HEK293T (cell line): ENCODE results near the gene ADNP2.

Source experiments
- CTCF ChIA-PET: fragments of 350-600 bp; formaldehyde crosslinking; extraction: SDS; loops from one replicate; lab custom pipeline; 2021; ENCODE audit warnings: antibody characterized with exemption, inconsistent platforms; lab: Yijun Ruan, JAX
- POLR2A ChIA-PET: fragments of 350-600 bp; formaldehyde crosslinking; extraction: SDS; loops from one replicate; lab custom pipeline; 2020; ENCODE audit warnings: antibody characterized with exemption, inconsistent platforms; lab: Yijun Ruan, JAX
- DNase-seq: peaks from one replicate; pipeline ENCODE4 v3.0.0; 2012; ENCODE audit warnings: mixed read lengths; ENCODE audit errors: extremely low spot score
- ARNT ChIP-seq: fragments of 450-650 bp; IDR thresholded peaks from 2 replicates; pipeline ENCODE4 v1.6.1; 2017; ENCODE audit warnings: mild to moderate bottlenecking
- BHLHE40 ChIP-seq: fragments of 450-650 bp; IDR thresholded peaks from 2 replicates; pipeline ENCODE4 v1.6.1; 2016; ENCODE audit warnings: mild to moderate bottlenecking, moderate library complexity, borderline replicate concordance
- CTBP1 ChIP-seq: fragments of 450-650 bp; IDR thresholded peaks from 2 replicates; pipeline ENCODE4 v1.6.1; 2016; ENCODE audit warnings: borderline replicate concordance
- ELF4 ChIP-seq: fragments of 450-650 bp; IDR thresholded peaks from 2 replicates; pipeline ENCODE4 v1.6.1; 2017; ENCODE audit warnings: antibody characterized with exemption
- FOXA1 ChIP-seq: fragments of 450-650 bp; IDR thresholded peaks from 2 replicates; pipeline ENCODE4 v1.6.1; 2016; ENCODE audit warnings: mild to moderate bottlenecking
- FOXK2 ChIP-seq: fragments of 450-650 bp; IDR thresholded peaks from 2 replicates; pipeline ENCODE4 v1.6.1; 2016; ENCODE audit warnings: mild to moderate bottlenecking
- HDGF ChIP-seq: fragments of 450-650 bp; IDR thresholded peaks from 2 replicates; pipeline ENCODE4 v1.6.1; 2017; ENCODE audit warnings: antibody characterized with exemption, borderline replicate concordance
- L3MBTL2 ChIP-seq: fragments of 450-650 bp; conservative IDR thresholded peaks from 2 replicates; pipeline ENCODE4 v1.6.1; 2016; ENCODE audit warnings: mild to moderate bottlenecking
- LEF1 ChIP-seq: fragments of 450-650 bp; IDR thresholded peaks from 2 replicates; pipeline ENCODE4 v1.6.1; 2017; ENCODE audit warnings: mild to moderate bottlenecking, borderline replicate concordance
- NFRKB ChIP-seq: fragments of 450-650 bp; IDR thresholded peaks from 2 replicates; pipeline ENCODE4 v1.6.1; 2016; ENCODE audit warnings: mild to moderate bottlenecking, moderate library complexity
- SP1 ChIP-seq: fragments of 450-650 bp; IDR thresholded peaks from 2 replicates; pipeline ENCODE4 v1.6.1; 2017
- SUZ12 ChIP-seq: fragments of 450-650 bp; IDR thresholded peaks from 2 replicates; pipeline ENCODE4 v1.6.1; 2016; ENCODE audit warnings: mild to moderate bottlenecking
- TARDBP ChIP-seq: fragments of 450-650 bp; IDR thresholded peaks from 2 replicates; pipeline ENCODE4 v1.6.1; 2016
- ZNF384 ChIP-seq: fragments of 450-650 bp; IDR thresholded peaks from 2 replicates; pipeline ENCODE4 v1.6.1; 2016
- TF ChIP-seq, protein P1 (sequence below): fragments of 450-650 bp; IDR thresholded peaks from 2 replicates; pipeline ENCODE4 v1.6.1; 2016

Gene ADNP2

DNA sequence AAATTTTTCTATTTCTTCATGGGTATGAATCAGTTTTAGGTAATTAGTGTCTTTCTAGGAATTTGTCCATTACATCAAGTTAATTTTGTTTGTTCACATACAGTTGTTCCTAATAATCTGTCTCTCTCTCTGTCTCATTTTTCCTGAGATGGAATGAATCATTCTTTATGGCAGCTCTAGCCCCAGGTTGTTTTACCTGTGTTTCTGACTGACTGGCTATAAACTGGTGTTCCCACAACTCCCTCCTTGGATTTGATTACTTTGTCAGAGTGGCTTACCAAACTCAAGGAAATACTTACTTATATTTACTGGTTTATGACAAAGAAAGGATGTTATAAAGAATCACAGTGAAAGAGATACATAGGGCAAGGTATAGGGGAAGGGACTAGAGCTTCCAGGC lies 15.1 kb downstream of the ADNP2 start:
- TF ChIP-seq ELF4: no peak
- TF ChIP-seq ARNT: no peak
- TF ChIP-seq L3MBTL2: no peak
- TF ChIP-seq, protein P1, sequence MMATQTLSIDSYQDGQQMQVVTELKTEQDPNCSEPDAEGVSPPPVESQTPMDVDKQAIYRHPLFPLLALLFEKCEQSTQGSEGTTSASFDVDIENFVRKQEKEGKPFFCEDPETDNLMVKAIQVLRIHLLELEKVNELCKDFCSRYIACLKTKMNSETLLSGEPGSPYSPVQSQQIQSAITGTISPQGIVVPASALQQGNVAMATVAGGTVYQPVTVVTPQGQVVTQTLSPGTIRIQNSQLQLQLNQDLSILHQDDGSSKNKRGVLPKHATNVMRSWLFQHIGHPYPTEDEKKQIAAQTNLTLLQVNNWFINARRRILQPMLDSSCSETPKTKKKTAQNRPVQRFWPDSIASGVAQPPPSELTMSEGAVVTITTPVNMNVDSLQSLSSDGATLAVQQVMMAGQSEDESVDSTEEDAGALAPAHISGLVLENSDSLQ: no peak
- no peak for TF ChIP-seq TARDBP
- TF ChIP-seq LEF1: no peak
- TF ChIP-seq HDGF: no peak
- no peak for TF ChIP-seq NFRKB
- no peak for TF ChIP-seq BHLHE40
- TF ChIP-seq SUZ12: no peak
- TF ChIP-seq FOXK2: no peak
- TF ChIP-seq CTBP1: no peak
- ChIA-PET POLR2A (no interaction called here), CTCF (no interaction called here)
- no peak for DNase-seq

DNA sequence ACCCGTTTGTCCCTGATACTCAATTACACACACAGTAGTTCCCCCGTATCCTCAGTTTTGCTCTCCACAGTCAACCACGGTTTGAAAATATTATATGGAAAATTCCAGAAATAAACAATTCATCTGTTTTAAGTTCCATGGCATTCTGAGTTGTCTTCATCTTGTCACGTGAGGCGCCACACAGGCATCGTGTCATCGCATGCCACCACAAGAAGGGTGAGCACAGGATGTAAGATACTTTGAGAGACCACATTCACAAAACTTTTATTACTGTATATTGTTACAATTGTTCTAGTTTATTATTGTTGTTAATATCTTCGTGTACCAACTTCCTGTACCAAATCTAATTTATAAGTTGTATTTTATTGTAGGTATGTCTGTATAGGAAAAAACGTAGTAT lies 17.7 kb downstream of the ADNP2 start:
- DNase-seq: no peak
- ChIA-PET POLR2A (no interaction called here), CTCF (no interaction called here)
- no peak for TF ChIP-seq LEF1
- no peak for TF ChIP-seq ELF4
- TF ChIP-seq BHLHE40: no peak

DNA sequence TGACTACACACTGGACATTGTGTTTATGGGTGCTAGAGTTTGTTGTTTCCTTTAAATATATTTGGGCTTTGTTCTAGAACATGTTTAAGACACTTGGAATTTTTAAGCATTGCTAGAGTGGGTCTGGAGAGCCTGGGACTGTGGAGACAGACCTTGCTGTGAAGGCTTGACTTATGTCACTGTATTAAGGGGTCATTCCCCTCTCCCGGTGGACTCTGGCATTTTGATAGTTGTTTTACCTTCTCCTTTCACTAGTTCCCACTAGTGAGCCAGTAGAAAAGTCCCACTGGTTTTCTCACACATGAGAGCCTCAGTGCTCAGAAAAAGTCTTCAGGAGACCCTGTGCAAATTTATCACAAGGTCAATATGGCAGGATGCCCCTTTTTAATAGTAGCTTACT lies 18.6 kb downstream of the ADNP2 start:
- ChIA-PET POLR2A (no interaction called here), CTCF (no interaction called here)
- no peak for DNase-seq
- TF ChIP-seq ARNT (no peak), CTBP1 (no peak), ELF4 (no peak), FOXK2 (no peak), TARDBP (no peak), BHLHE40 (no peak), NFRKB (no peak)
- TF ChIP-seq, protein P1: no peak

DNA sequence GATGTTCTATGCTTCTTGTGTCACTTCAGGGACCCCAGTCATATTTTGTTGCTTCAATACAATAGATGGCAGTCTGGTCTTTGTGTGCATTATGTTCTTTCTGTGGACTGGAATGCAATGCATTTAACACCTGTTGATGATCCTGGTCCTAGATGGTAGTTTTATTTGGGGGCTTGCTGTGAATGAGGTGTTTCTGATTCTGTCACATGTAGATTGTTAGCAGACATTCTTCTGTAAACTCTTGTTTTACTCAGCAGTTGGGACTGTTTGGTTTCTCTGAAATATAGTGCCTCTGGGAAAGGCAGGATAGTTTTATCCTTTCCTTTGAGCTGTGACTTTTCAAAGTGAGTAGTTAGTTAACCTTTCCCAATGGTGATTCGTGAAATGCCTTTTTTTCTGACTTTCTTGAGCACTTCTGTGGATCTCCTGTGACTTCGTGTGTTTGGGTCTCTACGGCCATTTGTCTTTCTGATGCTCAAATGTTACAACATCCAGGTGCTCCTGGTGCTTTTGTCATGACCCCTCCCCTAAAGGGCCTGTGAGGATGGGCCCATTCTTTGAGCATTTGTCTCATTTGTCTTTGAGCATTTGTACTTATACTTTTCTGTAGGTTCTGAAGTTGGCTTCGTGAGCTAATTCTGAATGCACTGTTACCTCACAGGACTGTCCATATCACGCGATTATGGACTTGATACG lies 20.8 kb downstream of the ADNP2 start:
- TF ChIP-seq CTBP1 (no peak), ELF4 (no peak), LEF1 (no peak), FOXA1 (no peak), FOXK2 (no peak), SP1 (no peak), ZNF384 (no peak), TARDBP (no peak), NFRKB (no peak), HDGF (no peak)
- TF ChIP-seq, protein P1: no peak
- ChIA-PET POLR2A (no interaction called here), CTCF (no interaction called here)
- DNase-seq: no peak

DNA sequence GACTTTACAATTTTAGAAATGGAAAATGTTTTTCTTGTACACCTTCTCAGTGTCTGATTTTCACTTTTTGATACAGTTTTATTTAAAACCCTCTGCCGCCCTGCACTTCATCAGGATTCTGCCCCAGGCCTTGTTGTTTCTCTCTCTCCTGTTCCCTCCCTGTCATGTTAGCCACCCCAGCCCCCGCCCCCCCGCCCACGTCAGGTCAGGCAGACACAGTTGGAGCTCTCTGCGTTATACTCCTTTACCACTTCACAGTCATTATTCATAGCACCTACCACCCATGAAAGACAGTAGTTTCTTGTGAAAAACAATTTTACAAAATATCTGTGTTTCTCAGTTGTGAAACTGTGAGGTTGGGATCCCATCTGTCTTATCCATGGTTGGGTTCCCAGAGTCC lies 21.5 kb downstream of the ADNP2 start:
- TF ChIP-seq ZNF384 (no peak), TARDBP (no peak), L3MBTL2 (no peak), BHLHE40 (no peak), CTBP1 (no peak), FOXA1 (no peak), NFRKB (no peak), SUZ12 (no peak), ELF4 (no peak), FOXK2 (no peak), ARNT (no peak), LEF1 (no peak), HDGF (no peak)
- DNase-seq: no peak
- ChIA-PET POLR2A (no interaction called here), CTCF (no interaction called here)

DNA sequence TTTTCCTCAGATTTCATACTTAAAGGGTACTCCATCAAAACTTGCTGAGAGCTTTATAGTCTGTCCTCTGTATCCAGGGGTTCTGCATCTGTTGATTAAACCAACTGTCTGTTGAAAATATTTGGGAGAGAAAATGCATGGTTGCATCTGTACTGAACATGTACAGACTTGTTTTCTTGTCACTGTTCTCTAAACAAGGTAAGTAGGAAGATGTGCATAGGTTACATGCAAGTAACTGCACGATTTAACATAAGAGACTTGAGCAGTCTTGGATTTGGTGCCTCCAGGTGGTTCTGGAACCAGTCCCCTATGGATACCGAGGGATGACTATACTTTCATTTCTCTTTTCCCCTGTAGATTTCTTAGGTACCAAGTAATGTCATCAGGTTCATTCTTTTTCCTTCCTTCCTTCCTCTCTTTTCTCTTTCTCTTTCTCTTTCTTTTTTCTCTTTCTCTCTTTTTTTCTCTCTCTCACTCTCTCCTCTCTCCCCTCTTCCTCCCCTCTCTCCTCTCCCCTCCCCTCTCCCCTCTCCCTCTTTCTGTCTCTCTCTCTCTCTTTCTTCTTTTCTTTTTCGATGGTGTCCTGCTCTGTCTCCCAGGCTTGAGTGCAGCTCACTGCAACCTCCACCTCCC lies 23.2 kb downstream of the ADNP2 start:
- ChIA-PET CTCF (no interaction called here), POLR2A (no interaction called here)
- TF ChIP-seq SUZ12: no peak
- TF ChIP-seq SP1: no peak
- TF ChIP-seq ELF4: no peak
- TF ChIP-seq ZNF384: no peak
- no peak for TF ChIP-seq NFRKB
- TF ChIP-seq BHLHE40: no peak
- no peak for TF ChIP-seq FOXK2
- no peak for TF ChIP-seq CTBP1
- TF ChIP-seq, protein P1: no peak
- TF ChIP-seq TARDBP: no peak
- TF ChIP-seq FOXA1: no peak
- DNase-seq: no peak
